DND-41 (cell line): ENCODE measurements around the gene RSPH3.

Experiments used
- CTCF ChIP-seq: IDR thresholded peaks from 2 replicates; pipeline ENCODE4 v1.5.1; 2012; ENCODE audit warnings: borderline replicate concordance, low read length, moderate library complexity, mild to moderate bottlenecking; ENCODE audit not compliant: poor library complexity, severe bottlenecking; ENCODE audit errors: extremely low read depth
- EZH2 ChIP-seq: IDR thresholded peaks from 3 replicates; pipeline ENCODE4 v1.6.1; 2012; ENCODE audit warnings: borderline replicate concordance, low read depth, mild to moderate bottlenecking, moderate library complexity, low read length, inconsistent platforms; ENCODE audit not compliant: severe bottlenecking

DNA sequence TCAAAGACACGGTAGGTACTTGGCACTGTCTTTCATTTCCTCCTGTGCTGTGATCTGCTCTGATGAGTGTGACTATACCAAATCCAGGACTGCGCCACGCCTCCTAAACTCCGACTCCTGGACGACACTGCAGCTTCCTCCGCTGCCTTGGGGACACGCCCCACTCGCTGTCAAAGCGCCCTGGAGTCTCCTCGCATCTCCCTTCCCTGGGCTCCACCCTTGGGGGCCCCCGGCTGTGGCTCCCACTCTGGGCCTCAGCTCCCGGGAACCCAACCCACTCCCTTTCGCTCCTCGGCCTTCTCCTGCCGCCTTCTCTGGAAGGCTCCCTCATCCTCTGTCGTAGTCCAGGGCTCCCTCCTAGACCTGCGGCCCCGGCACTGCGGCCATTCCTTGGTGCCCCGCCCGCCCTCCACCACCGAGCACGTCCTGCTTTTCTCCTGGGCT is 61.2 kb downstream of the RSPH3 start:
- TF ChIP-seq EZH2: no peak
- TF ChIP-seq CTCF: no peak
